ENCODE measurements around the gene TTBK2.

TTBK2 gene

DNA sequence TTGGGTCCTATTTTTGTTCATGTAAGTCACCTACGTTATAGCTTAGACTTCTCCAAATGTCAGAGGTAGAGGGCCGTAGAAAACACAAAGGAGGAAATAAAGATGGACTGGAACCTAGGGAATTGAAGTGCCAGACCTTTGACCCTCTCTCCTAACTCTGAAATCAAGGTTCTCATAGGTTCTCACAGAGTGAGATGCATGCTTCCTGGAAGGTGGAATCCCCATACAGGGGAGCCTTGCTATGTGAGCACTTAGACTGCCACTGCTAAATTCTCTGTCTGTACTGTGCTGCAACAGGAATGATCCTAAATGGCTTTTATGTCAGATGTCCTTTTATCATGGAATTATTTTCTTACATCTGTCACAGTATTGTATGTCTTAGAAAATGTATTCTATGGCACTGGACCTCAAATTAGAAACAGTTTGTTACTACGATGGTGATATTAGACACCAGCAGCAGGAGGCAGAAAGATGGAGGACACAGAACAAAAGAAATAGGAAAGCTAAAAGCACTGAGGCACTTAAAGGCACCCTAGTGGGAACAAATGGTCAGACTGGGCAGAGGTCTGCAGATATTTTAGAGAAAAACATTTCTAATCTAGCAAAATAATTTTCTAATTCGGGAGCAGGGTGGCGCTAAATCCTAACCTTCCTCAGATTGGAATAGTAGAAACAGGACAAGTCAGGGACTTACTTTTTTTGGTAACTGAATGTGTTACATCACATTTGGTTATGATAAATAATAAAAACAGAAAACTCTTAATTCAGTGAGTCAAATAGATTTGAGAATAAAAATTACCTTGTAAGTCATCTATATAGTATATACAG is 123.4 kb downstream of the TTBK2 start:
- DNase-seq (ENCODE audit: extremely low read depth, low read depth) = no peak
- no peak overlapping the region for H3K4me3 ChIP-seq (replicated peaks; ENCODE audit: low read depth, low read length)
- TF ChIP-seq, protein P1, sequence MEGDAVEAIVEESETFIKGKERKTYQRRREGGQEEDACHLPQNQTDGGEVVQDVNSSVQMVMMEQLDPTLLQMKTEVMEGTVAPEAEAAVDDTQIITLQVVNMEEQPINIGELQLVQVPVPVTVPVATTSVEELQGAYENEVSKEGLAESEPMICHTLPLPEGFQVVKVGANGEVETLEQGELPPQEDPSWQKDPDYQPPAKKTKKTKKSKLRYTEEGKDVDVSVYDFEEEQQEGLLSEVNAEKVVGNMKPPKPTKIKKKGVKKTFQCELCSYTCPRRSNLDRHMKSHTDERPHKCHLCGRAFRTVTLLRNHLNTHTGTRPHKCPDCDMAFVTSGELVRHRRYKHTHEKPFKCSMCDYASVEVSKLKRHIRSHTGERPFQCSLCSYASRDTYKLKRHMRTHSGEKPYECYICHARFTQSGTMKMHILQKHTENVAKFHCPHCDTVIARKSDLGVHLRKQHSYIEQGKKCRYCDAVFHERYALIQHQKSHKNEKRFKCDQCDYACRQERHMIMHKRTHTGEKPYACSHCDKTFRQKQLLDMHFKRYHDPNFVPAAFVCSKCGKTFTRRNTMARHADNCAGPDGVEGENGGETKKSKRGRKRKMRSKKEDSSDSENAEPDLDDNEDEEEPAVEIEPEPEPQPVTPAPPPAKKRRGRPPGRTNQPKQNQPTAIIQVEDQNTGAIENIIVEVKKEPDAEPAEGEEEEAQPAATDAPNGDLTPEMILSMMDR (IDR thresholded peaks at IDR 0.05; ENCODE audit: low read depth, low read length, missing control alignments) = peak; percentile 6

DNA sequence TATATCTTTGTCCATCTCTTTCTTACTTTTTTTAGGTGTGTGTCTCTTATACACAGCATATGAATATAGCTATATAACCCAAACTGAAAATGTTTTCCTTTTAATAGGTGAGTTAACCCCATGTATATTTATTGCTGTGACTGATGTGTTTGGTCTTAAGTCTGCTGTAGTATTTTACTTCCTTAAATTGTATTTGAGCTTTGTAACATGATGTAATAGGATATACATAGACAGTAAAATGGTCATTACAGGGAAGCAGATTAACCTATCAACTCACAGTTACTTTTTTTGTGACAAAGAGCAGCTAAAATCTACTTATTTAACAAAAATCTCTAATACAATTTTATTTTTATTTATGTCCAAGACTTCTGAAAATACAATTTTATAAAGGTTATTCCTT is 131.9 kb downstream of the TTBK2 start:
- no peak overlapping the region for H3K4me3 ChIP-seq (replicated peaks; ENCODE audit: low read depth, low read length)
- no peak for DNase-seq (ENCODE audit: extremely low read depth, low read depth)
- TF ChIP-seq, protein P1 (IDR thresholded peaks at IDR 0.05; ENCODE audit: low read depth, low read length, missing control alignments) = no peak

DNA sequence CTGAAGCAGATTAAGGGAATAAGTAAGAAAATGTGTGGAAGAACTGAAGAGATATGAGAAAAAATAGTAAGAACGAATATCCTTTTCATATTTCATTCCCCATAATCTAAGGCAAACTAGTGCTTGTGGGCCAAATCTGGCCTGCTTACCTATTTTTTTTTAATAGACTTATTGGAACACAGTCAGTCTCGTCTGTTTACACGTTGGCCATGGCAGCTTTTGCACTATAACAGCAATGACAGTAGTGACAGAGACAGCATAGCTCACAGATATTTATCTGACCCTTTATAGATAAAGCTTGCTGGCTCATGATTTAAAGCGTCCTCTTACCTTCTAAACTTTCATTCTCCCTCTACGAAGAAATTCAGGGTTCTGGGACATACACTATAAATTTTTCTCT is 133.6 kb downstream of the TTBK2 start:
- H3K4me3 ChIP-seq (replicated peaks; ENCODE audit: low read depth, low read length) = no peak overlapping the region
- TF ChIP-seq, protein P1 (IDR thresholded peaks at IDR 0.05; ENCODE audit: low read depth, low read length, missing control alignments) = no peak
- DNase-seq (ENCODE audit: extremely low read depth, low read depth) = no peak

DNA sequence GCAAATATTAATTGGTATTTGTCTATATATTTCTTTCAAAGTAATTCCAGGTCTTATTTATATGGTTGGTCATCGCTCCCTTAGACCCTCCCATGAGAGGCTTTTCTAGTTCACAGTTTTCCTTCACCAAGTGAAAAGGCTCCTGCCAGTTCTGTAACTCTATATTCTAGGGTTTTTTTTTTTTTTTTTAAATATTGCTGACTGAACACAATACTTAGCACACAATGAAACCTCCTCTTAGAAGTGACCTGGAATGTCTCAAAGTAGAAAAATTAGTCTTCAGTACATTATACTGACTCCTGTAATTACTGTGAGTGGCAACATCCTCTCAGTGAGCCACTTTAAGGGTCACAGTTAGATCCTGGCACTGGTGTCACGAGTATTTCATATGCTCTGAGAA is 135.0 kb downstream of the TTBK2 start:
- no peak overlapping the region for H3K4me3 ChIP-seq (replicated peaks; ENCODE audit: low read depth, low read length)
- TF ChIP-seq, protein P1 (IDR thresholded peaks at IDR 0.05; ENCODE audit: low read depth, low read length, missing control alignments) = no peak
- DNase-seq (ENCODE audit: extremely low read depth, low read depth) = no peak

DNA sequence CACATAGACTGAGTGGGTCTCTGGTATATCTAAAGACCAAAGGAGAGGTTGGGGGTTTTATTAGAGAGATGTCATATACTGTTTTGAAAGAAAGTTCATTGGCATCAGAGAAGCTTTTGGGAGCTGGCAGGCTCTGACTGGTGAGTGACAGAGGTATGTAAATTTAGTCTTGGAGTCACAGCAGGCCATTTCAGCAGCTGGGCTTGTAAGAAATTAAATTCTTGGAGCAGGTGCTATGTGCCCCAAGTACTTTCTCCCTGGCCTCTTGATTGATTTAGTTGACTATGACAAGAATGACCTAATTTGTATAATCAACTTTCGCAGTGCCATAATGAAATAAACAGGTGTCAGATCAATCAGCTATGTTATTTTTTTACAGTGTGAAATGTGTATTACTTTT is 135.9 kb downstream of the TTBK2 start:
- no peak overlapping the region for H3K4me3 ChIP-seq (replicated peaks; ENCODE audit: low read depth, low read length)
- no peak for DNase-seq (ENCODE audit: extremely low read depth, low read depth)
- TF ChIP-seq, protein P1 (IDR thresholded peaks at IDR 0.05; ENCODE audit: low read depth, low read length, missing control alignments) = no peak

DNA sequence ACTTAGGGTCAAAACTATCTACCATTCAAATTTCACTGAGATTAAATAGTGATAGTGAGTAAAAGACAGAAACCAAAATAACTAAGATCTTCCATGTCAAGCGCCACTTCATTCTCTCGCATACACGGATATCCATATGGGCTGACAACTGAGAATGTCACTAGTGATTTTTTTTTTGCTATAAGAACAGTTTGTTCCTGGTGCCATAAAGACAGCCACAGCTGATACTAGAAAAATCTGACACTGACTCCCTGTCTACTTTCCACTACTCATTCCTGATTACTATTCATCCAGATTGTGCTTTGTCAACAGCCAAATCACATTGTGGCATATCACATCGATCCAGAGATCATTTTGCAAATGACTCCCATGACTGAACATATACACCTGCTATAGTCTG is 137.9 kb downstream of the TTBK2 start:
- DNase-seq (ENCODE audit: extremely low read depth, low read depth) = no peak
- no peak overlapping the region for H3K4me3 ChIP-seq (replicated peaks; ENCODE audit: low read depth, low read length)
- TF ChIP-seq, protein P1 (IDR thresholded peaks at IDR 0.05; ENCODE audit: low read depth, low read length, missing control alignments) = no peak

Data from HFF-Myc (cell line).